Activated CD4-positive, alpha-beta T cell treated with anti-CD3 and anti-CD28 coated beads, Interleukin-2, amount 10 ng/mL, durations not matched to agents 24 days and 14 days (primary cell): ENCODE data around the gene GPR162. TPM values are rescaled to one million over a fixed set of nuclear protein-coding genes. Genes with fewer than 3 reads are reported as not detected.
"Not testable (repeated sequence)": the region's sequence is repeated elsewhere in the genome, so short reads cannot be mapped to it uniquely, and the experiment has no call there.

ENCODE experiments used
- DNase-seq: peaks from one replicate; pipeline ENCODE4 v3.0.0; 2022
- H3K27ac Mint-ChIP-seq: one replicate; pipeline ENCODE4 v1.8.0; 2022; ENCODE audit warnings: mild to moderate bottlenecking, mixed read lengths
- H3K27me3 Mint-ChIP-seq: one replicate; pipeline ENCODE4 v1.8.0; 2022; ENCODE audit warnings: mixed read lengths
- H3K36me3 Mint-ChIP-seq: one replicate; pipeline ENCODE4 v1.8.0; 2022; ENCODE audit warnings: low read depth, mild to moderate bottlenecking, mixed read lengths
- H3K4me1 Mint-ChIP-seq: one replicate; pipeline ENCODE4 v1.8.0; 2021; ENCODE audit warnings: mixed read lengths
- H3K4me3 Mint-ChIP-seq: one replicate; pipeline ENCODE4 v1.8.0; 2022; ENCODE audit warnings: mild to moderate bottlenecking, moderate library complexity, mixed read lengths
- H3K9me3 Mint-ChIP-seq: one replicate; pipeline ENCODE4 v1.8.0; 2021; ENCODE audit warnings: mixed read lengths
- intact Hi-C: fragments of 100-400 bp; cut with micrococcal nuclease; formaldehyde crosslinking; loops from one replicate; pipeline ENCODE4 v1.15.1; 2023
- total RNA-seq: library from RNA; stranded (reverse); gene quantifications from 2 replicates; pipeline ENCODE4 v1.2.3, GENCODE V29; 2022

GPR162 gene
- total RNA-seq, 1 donor from 2014 or later = 0.21 TPM

- Mint-ChIP-seq H3K4me3 (peak overlapping the region; percentile 89), H3K36me3 (peaks cover 70% of the 10 kb centered on the region), H3K4me1 (peaks cover 50% of the 10 kb centered on the region), H3K27me3 (no peaks in the 10 kb centered on the region), H3K9me3 (no peaks in the 10 kb centered on the region), H3K27ac (peak overlapping the region; percentile 93)
- peak; percentile 73 for DNase-seq
- intact Hi-C loops = loop anchor here (1.0 kb wide), 1 partner anchor 334 kb away; the partner anchor contains the start of gene GAPDH
These were observed 46.8 kb downstream of the GPR162 start for GRCh38 chr12:6868211-6869048.

GRCh38 chr12:6869049-6870021 lies 47.7 kb downstream of the GPR162 start:
- H3K4me3 Mint-ChIP-seq = peak overlapping the region; percentile 89
- H3K27ac Mint-ChIP-seq = peak overlapping the region; percentile 93
- peaks cover 54% of the 10 kb centered on the region for H3K4me1 Mint-ChIP-seq
- no peaks in the 10 kb centered on the region for H3K27me3 Mint-ChIP-seq
- H3K9me3 Mint-ChIP-seq = no peaks in the 10 kb centered on the region
- peak; percentile 96 for DNase-seq
- peaks cover 68% of the 10 kb centered on the region for H3K36me3 Mint-ChIP-seq
- intact Hi-C loops = loop anchor here (5.0 kb wide), 3 partner anchors 68 to 262 kb away; partner anchors contain the start of genes CHD4 and LPCAT3

- H3K27me3 Mint-ChIP-seq, DNase-seq, H3K9me3 Mint-ChIP-seq: not testable (repeated sequence)
- peaks cover 64% of the 10 kb centered on the region for H3K36me3 Mint-ChIP-seq
- peaks cover 57% of the 10 kb centered on the region for H3K4me1 Mint-ChIP-seq
- intact Hi-C loops = loop anchor here (5.0 kb wide), 3 partner anchors 67 to 263 kb away; partner anchors contain the start of genes CHD4 and LPCAT3
- peak overlapping the region; percentile 89 for H3K4me3 Mint-ChIP-seq
- peak overlapping the region; percentile 93 for H3K27ac Mint-ChIP-seq
These were observed 48.7 kb downstream of the GPR162 start for GRCh38 chr12:6870304-6870703.

- peaks cover 58% of the 10 kb centered on the region for H3K4me1 Mint-ChIP-seq
- H3K27me3 Mint-ChIP-seq = no peaks in the 10 kb centered on the region
- peak overlapping the region; percentile 89 for H3K4me3 Mint-ChIP-seq
- H3K36me3 Mint-ChIP-seq = peaks cover 61% of the 10 kb centered on the region
- intact Hi-C loops = loop anchor here (5.0 kb wide), 3 partner anchors 66 to 264 kb away; partner anchors contain the start of genes CHD4 and LPCAT3
- H3K27ac Mint-ChIP-seq = peak overlapping the region; percentile 87
- no peaks in the 10 kb centered on the region for H3K9me3 Mint-ChIP-seq
- DNase-seq = peak; percentile 86
These were observed 49.7 kb downstream of the GPR162 start for GRCh38 chr12:6871052-6871957.

- Mint-ChIP-seq H3K27me3 (no peaks in the 10 kb centered on the region), H3K9me3 (no peaks in the 10 kb centered on the region), H3K4me3 (peak overlapping the region; percentile 89), H3K4me1 (peaks cover 50% of the 10 kb centered on the region), H3K27ac (peak overlapping the region; percentile 87), H3K36me3 (peaks cover 64% of the 10 kb centered on the region)
- peak; percentile 97 for DNase-seq
- intact Hi-C loops = loop anchor here (1.0 to 5.0 kb wide), 11 partner anchors 19 to 338 kb away; partner anchors contain the start of genes C1RL, CHD4, ENO2 and GAPDH
These were observed 50.7 kb downstream of the GPR162 start for GRCh38 chr12:6872073-6873048.

GRCh38 chr12:6873094-6874014 lies 51.7 kb downstream of the GPR162 start, which contains the start of gene SPSB2:
Gene SPSB2, minus strand, starts transcription at chr12:6873303. Its CDS starts 402 bp downstream, at chr12:6872901.
- H3K9me3 Mint-ChIP-seq = no peaks in the 10 kb centered on the region
- peak within 1 kb of the TSS; percentile 88 for H3K27ac Mint-ChIP-seq
- peaks cover 59% of the 10 kb centered on the region for H3K36me3 Mint-ChIP-seq
- H3K4me1 Mint-ChIP-seq = peaks cover 50% of the 10 kb centered on the region
- H3K4me3 Mint-ChIP-seq = peak within 1 kb of the TSS; percentile 89
- H3K27me3 Mint-ChIP-seq = no peaks in the 10 kb centered on the region
- intact Hi-C loops = loop anchor here (1.0 to 5.0 kb wide), 11 partner anchors 18 to 339 kb away; partner anchors contain the start of genes C1RL, CHD4, ENO2 and GAPDH
- DNase-seq = peak; percentile 100

GRCh38 chr12:6874015-6874368 lies 52.4 kb downstream of the GPR162 start:
- Mint-ChIP-seq H3K4me1 (peaks cover 44% of the 10 kb centered on the region), H3K27ac (peak overlapping the region; percentile 88), H3K4me3 (peak overlapping the region; percentile 89), H3K36me3 (peaks cover 54% of the 10 kb centered on the region)
- DNase-seq, H3K27me3 Mint-ChIP-seq, H3K9me3 Mint-ChIP-seq: not testable (repeated sequence)
- intact Hi-C loops = loop anchor here (5.0 kb wide), 3 partner anchors 63 to 267 kb away; partner anchors contain the start of genes CHD4 and LPCAT3

Other genes starting within 250 kb of the GPR162 start
- gene CHD4, start 214.4 kb upstream of the GPR162 start, total RNA-seq = 356 and 363 TPM in 2 replicates
- 3.3 and 4.2 TPM in 2 replicates for gene LPAR5, start 185.9 kb upstream of the GPR162 start, total RNA-seq
- gene ACRBP, start 174.4 kb upstream of the GPR162 start, total RNA-seq = 0.47 and 0.64 TPM in 2 replicates
- 13.7 and 15.8 TPM in 2 replicates for gene ING4, start 158.7 kb upstream of the GPR162 start, total RNA-seq
- gene ZNF384, start 132.4 kb upstream of the GPR162 start, total RNA-seq = 83.6 and 84.4 TPM in 2 replicates
- gene PIANP, start 121.0 kb upstream of the GPR162 start, total RNA-seq = 0.09 TPM in 1 of 2 replicates, not detected in the other
- gene COPS7A, start 97.8 kb upstream of the GPR162 start, total RNA-seq = 39.5 and 44.8 TPM in 2 replicates
- gene MLF2, start 68.7 kb upstream of the GPR162 start, total RNA-seq = 163 and 180 TPM in 2 replicates
- gene PTMS, start 55.5 kb upstream of the GPR162 start, total RNA-seq = 245 and 267 TPM in 2 replicates
- 253 and 269 TPM in 2 replicates for gene LAG3, start 49.3 kb upstream of the GPR162 start, total RNA-seq
- 264 and 271 TPM in 2 replicates for gene CD4, start 32.3 kb upstream of the GPR162 start, total RNA-seq
- gene P3H3, start 6.6 kb downstream of the GPR162 start, total RNA-seq = 4.1 and 4.7 TPM in 2 replicates
- 1.6 and 1.7 TPM in 2 replicates for gene GNB3, start 19.1 kb downstream of the GPR162 start, total RNA-seq
- gene CDCA3, start 29.5 kb downstream of the GPR162 start, total RNA-seq = 32.6 and 33.7 TPM in 2 replicates
- gene USP5, start 30.3 kb downstream of the GPR162 start, total RNA-seq = 121 TPM in 2 replicates
- 1,614 and 1,630 TPM in 2 replicates for gene TPI1, start 45.7 kb downstream of the GPR162 start, total RNA-seq
- 3.4 TPM in 2 replicates for gene SPSB2, start 51.5 kb downstream of the GPR162 start, total RNA-seq
- 6.3 and 6.6 TPM in 2 replicates for gene LRRC23, start 83.0 kb downstream of the GPR162 start, total RNA-seq
- 202 and 206 TPM in 2 replicates for gene ENO2, start 92.8 kb downstream of the GPR162 start, total RNA-seq
- 61.6 and 66.8 TPM in 2 replicates for gene ATN1, start 106.1 kb downstream of the GPR162 start, total RNA-seq
- not detected in 2 replicates for gene RNU7-1, start 122.0 kb downstream of the GPR162 start, total RNA-seq
- gene C12orf57, start 122.2 kb downstream of the GPR162 start, total RNA-seq = 168 and 174 TPM in 2 replicates
- gene PTPN6, start 129.5 kb downstream of the GPR162 start, total RNA-seq = 349 and 355 TPM in 2 replicates
- 474 and 487 TPM in 2 replicates for gene PHB2, start 148.8 kb downstream of the GPR162 start, total RNA-seq
- 129 and 131 TPM in 2 replicates for gene EMG1, start 149.1 kb downstream of the GPR162 start, total RNA-seq
- 29.2 and 29.5 TPM in 2 replicates for gene LPCAT3, start 196.7 kb downstream of the GPR162 start, total RNA-seq
- 1.9 and 2.6 TPM in 2 replicates for gene C1S, start 238.9 kb downstream of the GPR162 start, total RNA-seq